ENCODE data around the gene MIA. TPM values are rescaled to one million over a fixed set of nuclear protein-coding genes. Genes with fewer than 3 reads are reported as not detected.
A peak's percentile ranks its signal among the peaks of the same experiment; 100 is the strongest.
"Not testable (repeated sequence)": the region's sequence is repeated elsewhere in the genome, so short reads cannot be mapped to it uniquely, and the experiment has no call there.

The MIA gene
- polyA plus RNA-seq, 1 donor, result 1.6 TPM

DNA sequence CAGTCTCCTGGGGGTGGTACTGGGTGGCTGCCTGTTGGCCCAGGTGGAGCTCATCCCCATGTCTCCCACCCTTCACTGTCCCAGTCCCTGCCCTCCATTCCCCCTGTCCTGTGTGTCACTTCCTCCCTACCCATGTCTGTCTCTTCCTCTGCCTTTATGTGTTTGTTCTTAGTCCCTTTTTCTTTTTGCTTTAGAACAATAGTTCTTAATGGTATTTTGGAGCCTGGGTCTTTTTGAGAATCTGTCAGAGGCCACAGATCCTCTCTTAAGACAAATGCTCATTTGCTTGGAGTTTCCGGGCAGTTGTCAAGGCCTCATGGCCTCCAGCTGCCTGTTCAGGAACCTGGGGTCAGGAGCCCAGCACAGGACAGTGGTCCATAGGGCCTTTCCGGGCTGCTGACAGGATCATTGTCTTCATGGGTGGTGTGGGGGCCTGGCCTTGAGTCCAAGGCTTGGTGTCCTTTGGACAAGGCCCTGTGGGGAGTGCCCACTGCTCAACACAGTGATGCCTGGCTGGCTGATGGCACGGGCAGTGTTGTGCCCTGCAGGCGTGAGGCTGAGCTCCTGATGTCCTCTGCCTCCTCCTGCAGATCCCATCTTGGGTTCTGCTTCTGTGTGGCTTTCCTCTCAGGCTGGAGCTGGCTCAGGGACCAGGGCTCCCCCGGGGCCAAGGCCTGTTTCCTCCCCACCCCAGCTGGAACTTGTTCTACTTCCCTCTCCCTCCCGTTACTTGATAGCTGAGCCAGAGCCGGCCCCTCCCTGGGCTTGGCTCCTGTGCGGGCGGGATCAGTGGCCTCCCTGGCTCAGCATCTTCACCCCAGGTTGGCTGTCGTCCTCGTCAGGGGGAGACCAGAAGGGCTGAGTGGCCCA is 27.2 kb downstream of the MIA start:
- DNase-seq (ENCODE audit: low read depth), result no peak

DNA sequence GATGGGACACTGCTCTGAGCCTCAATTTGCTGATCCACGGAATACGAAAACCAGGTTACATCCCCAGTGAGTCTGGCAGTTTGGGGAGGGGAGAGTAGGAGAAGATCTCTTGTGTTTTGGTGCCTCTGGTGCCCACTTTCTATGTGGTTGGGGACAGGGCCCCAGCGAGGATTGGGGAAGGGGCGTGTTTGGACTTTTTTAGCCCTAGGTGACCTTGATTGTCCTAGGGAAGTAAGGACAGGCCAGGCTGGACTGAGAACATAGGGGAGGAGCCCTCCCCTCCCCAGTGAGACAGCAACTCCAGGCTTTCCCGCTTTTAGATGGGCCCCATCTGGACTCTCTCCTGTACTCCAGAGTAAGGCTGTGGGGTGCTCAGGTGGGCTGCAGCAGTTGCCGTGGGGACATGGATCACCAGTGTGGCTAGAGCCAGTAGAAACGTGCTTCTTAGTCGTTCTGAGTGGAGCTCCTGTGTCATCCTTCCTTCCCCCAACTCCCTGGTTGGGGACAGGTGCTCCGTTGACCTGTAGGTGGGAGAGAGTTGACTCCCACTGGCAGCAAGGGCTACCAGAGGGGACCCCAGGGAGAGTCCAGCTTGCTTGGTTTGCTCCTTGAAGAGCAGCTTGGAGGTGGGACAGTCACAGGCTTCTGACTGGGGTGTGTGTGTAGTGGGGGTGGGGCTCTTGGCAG is 28.0 kb downstream of the MIA start:
- no peak for DNase-seq (ENCODE audit: low read depth)

DNA sequence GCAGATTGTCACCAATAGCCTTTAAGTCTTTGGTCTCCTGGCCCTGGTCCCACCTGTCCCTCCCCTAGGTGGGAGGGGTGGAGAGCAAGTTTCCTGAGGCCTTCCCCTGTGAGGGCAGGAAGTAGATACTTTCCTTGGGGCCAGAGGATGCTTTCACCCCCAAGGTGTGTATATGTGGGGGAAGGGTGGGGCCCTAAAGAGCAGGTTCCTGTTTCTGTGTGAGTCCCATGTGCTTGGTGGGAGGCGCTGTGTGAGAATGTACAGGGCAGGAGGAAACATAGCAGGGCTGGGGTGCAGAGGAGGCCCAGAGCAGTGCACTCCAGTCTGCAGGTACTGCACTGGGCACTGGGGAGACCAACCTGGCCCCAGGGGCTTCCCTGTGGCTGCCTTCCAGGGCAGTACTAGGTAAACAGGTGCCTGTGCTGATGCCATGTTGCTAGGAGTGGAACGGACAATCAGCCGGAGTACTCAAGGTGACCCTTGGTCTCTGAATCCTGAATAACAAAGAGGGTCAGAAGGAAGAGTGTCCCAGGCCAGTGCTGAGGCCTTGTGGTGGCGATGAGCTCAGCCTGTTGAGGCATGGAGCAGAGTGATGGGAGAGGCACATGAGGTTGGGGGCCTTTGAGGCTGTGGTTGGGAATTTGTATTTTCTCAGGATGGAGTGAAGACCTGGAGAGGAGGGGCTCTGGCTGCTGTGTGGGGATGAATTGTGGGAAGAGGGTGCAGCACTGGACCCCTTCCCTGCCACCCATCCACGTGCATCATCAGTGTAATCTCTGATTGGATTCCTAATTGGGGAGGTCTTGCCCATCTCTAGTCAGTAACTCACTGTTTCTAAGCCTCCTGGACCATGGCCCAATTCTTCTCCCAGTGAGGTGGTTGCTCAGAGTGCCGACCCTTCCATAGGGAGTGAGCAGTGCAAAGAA is 28.8 kb downstream of the MIA start:
- DNase-seq (ENCODE audit: low read depth), result no peak

DNA sequence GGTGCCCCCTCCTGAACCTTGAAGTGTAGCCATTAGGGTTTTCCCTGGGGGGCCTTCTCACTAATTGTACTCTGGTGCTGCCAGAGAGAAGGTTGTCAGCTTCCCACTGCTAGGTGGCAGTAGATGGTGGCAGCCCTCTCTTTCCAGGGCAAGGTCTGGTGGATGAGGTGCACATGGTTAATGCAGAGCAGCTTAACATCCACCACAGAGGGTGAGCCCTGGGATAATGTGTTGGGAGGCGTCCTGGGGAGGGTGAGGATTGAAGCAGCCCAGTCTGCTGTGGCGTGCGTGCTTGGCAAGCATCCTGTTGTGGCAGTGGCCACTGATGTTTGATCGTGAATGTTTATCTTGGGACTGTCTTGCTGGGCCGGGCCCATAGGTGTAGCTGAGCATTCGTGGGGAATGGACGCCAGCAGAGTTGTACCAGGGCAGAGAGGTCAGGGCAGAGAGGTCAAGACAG is 29.5 kb downstream of the MIA start:
- no peak for DNase-seq (ENCODE audit: low read depth)

GRCh38 chr19:40805258-40805868 is 30.0 kb downstream of the MIA start:
- DNase-seq (ENCODE audit: low read depth), result no peak

DNA sequence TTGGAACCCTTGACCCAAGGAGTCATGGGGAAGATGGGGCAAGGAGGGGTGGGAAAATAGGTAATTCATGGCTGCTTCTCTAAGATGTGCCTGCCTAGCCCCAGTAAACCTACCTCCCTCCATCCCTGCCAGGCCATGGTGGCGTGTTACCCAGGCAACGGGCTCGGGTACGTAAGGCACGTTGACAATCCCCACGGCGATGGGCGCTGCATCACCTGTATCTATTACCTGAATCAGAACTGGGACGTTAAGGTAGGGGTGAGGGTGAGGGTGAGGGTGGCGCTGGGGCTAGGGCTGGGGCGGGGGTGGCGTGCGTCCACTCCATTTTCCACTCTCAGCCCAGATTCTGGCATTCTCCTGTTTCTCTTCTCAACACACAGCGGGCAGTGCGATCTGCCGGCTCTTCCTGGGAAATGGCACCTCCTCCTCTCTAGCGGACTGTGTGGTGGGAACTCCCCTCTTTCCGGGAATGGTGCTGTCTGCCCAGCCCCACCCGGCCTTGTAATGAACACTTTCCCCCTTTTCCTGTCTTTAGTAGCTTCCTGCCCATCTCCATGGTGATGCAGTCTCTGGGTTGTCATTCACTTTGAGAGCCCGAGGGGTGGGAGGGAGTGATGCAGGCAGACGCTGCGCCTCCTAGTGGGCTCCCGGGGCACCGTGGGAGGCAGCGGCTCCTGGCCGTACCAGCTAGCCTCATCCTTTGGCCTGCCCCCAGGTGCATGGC is 31.3 kb downstream of the MIA start:
- peak; percentile 60 for DNase-seq (ENCODE audit: low read depth)

- DNase-seq (ENCODE audit: low read depth), result no peak
These were observed 32.1 kb downstream of the MIA start for GRCh38 chr19:40807147-40808020.

GRCh38 chr19:40808021-40808325 is 32.7 kb downstream of the MIA start:
- DNase-seq (ENCODE audit: low read depth), result no peak

- DNase-seq (ENCODE audit: low read depth), result no peak
These were observed 33.2 kb downstream of the MIA start for GRCh38 chr19:40808497-40808896.

DNA sequence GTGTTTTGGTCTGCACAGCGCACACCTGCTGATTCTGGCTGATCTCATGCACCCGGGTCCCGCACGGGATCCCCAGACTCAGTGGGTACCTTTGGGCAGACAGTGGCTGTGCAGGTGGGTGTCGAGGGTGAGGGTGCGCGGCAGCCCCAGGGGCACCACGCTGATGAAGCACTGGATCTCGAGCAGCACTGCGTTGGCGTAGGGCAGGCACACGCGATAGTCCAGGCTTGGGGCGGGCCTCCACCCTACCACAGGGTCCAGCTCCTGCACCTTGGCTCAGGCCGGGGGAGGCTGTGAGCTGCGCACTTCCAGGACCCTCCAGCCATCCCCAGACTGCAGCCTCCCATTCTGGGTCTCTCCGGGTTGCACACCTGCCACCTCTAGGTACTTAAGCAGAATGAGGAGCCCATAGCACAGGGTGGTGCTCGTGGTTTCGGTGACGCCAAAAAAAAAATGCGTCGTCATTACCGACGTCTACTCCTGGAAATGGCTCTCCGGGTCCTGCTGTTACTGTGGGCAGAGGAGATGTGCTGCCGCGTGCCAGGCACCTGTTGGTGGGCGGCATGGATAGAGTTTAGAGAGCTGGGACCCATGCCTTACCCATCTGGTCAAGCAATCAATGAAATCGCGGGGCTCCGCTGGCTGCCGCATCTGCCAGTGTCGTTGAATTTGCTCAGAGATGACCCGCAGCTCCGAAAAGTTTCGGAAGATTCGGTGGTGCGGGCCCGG is 34.2 kb downstream of the MIA start:
- no peak for DNase-seq (ENCODE audit: low read depth)

DNA sequence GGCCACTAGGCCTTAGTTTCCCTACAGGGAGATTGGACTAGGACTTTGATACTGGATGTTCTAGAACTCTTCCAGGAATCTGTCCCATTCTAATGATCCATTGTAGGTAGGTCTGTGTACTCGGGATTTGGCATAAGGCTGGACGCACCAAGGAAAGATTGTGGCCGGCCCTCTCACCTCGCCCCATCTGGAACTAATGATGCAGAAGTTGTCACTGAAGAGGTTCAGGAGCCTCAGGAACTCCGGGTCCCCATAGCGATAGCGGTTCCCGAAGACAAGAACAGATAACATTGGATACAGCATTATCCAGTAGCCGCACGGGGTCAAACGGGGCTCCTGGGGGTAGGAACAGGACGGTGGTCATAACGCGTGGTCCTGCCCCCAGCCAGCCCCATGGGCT is 34.8 kb downstream of the MIA start:
- no peak for DNase-seq (ENCODE audit: low read depth)

DNA sequence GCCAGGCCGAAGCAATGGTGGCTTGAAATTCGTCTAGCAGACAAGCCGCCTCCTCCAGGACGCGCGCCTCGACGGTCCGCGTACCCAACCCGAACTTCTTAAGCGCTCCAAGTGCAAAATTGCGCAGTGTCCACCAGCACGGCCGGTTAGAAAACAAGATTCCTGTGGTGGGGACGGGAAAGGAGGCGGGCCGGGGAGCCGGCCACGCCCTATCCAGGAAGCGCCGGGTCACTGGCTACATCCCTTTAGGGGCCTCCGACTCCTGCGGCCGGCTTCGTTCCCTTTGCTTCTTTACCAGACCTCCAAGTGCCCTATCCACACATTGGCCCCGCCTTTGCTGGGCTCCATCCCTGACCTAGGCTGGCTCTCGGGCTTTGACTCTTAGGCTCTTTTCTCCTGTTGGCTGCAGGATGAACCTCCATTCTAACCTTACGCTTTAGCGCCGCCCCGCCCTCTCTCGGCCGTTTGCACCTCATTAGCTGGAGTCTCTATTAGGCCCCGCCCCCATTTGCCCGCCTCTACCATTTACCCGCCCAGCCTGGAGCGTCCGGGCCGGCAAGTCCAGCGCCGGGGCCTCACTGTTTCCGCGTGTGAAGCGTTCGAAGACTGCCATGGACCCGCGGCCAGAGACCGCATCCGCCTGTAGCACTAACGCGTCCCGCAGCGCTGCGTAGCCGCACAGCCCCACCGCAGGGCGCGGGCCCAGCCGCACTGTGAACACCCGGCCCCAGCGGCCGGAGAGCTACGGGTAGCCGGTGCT is 35.5 kb downstream of the MIA start:
- not testable (repeated sequence) for DNase-seq (ENCODE audit: low read depth)

DNA sequence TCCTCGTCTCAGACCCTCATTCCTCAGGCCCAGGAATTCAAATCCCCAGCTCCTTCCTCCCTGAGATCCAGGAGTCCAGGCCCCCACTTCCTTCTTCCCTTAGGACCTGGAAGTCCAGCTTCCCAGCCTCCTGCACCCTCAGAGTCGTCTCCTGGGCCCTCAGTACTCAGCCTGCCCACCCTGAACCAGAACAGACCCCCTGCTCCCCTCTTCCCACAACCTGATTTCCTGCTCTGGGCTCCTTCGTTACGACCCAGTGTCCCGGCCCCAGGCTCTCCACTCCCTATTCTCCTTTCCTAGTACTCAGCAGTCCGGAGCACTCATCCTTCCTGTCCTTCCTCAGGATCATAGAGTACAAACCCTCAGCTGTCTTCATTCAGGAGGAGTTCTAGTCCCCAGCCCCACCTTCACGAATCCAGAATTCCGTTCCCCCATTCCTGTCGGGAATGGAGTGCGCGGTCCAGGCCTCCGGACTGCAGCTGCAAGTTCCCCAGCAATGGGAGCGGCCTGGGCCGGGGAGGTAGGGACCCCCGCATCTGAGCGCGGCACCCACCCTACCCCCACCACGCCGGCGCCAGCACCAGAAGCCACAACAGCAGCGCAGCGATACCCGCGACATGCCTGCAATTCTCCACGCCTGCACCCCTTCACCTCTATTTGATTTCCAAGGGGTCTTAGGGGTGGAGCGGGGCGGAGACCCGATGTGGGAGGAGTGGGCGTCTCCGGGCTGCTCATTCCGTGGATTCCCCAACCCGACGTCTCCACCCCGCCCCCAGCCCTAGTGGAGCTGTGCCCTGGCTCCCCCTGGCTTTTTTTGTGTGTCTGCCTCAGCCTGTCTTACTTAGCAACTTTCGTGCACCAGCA is 36.4 kb downstream of the MIA start:
- no peak for DNase-seq (ENCODE audit: low read depth)

DNA sequence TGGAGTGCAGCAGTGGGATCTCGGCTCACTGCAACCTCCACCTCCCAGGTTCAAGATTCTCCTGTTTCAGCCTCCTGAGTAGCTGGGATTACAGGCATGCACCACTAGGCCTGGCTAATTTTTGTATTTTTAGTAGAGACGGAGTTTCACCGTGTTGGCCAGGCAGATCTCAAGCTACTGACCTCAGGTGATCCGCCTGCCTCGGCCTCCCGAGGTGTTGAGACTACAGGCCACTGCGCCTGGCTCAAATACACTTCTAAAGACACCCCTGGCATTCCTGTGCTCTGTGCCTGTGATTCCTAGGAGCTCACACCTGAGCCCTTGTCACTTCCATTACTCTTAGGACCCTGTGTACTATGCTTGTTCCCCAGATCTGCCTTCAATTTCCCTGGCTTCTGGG is 37.2 kb downstream of the MIA start:
- DNase-seq (ENCODE audit: low read depth), result not testable (repeated sequence)

- DNase-seq (ENCODE audit: low read depth), result no peak
These were observed 37.9 kb downstream of the MIA start for GRCh38 chr19:40813182-40813581.

DNA sequence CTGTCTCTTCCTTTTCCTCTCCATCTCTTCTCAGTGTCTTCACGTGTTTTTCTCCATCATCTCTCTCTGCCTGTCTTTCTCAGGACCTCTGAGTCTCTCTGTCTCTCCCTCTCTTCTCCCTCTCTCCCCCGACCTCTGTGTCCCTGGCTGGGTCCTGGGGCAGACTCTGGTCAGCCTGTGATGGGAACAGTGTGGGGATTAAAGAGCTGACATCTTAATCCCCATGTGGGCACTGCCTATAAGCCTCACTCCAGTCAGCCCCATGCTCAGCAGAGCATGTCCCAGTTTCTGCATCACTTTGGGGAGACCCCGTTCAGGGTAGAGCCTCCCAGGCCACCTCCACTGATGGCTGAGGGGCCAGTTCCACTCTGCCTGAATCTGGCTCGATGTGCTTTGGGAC is 39.9 kb downstream of the MIA start:
- no peak for DNase-seq (ENCODE audit: low read depth)
